ENCODE results near the gene SPTBN5.

Gene SPTBN5

DNA sequence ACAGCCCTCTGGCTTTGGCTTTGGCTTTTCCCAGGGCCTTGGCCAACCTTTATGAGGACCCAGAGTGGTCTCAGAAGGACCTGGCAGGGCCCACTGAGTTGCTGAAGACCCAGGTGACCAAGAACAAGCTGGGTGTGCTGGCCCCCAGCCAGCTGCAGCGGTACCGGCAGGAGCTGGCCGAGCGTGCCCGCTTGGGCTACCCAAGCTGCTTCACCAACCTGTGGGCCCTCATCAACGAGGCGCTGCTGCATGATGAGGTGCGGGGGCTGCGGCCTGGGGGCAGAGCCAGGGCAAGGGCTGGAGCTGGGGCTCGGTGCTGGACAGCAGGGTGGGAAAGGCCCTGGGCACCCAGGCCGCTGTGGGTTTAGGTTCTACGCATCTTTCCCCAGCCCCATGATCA lies 49.0 kb downstream of the SPTBN5 start:
- no peak overlapping the region for H3K27ac ChIP-seq
- TF ChIP-seq, protein P1, sequence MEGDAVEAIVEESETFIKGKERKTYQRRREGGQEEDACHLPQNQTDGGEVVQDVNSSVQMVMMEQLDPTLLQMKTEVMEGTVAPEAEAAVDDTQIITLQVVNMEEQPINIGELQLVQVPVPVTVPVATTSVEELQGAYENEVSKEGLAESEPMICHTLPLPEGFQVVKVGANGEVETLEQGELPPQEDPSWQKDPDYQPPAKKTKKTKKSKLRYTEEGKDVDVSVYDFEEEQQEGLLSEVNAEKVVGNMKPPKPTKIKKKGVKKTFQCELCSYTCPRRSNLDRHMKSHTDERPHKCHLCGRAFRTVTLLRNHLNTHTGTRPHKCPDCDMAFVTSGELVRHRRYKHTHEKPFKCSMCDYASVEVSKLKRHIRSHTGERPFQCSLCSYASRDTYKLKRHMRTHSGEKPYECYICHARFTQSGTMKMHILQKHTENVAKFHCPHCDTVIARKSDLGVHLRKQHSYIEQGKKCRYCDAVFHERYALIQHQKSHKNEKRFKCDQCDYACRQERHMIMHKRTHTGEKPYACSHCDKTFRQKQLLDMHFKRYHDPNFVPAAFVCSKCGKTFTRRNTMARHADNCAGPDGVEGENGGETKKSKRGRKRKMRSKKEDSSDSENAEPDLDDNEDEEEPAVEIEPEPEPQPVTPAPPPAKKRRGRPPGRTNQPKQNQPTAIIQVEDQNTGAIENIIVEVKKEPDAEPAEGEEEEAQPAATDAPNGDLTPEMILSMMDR (IDR thresholded peaks at IDR 0.05) = no peak
- TF ChIP-seq ZFX (IDR thresholded peaks at IDR 0.05; ENCODE audit: borderline replicate concordance) = no peak

- H3K27ac ChIP-seq = no peak overlapping the region
- no peak for TF ChIP-seq ZFX (IDR thresholded peaks at IDR 0.05; ENCODE audit: borderline replicate concordance)
- TF ChIP-seq, protein P1 (IDR thresholded peaks at IDR 0.05) = no peak
Measured at GRCh38 chr15:41843571-41843970, 50.3 kb downstream of the SPTBN5 start.

- no peak overlapping the region for H3K27ac ChIP-seq
- TF ChIP-seq, protein P1 (IDR thresholded peaks at IDR 0.05) = no peak
- TF ChIP-seq ZFX (IDR thresholded peaks at IDR 0.05; ENCODE audit: borderline replicate concordance) = no peak
Measured at GRCh38 chr15:41842229-41842628, 51.6 kb downstream of the SPTBN5 start.

- TF ChIP-seq ZFX (IDR thresholded peaks at IDR 0.05; ENCODE audit: borderline replicate concordance) = no peak
- TF ChIP-seq, protein P1 (IDR thresholded peaks at IDR 0.05) = no peak
- H3K27ac ChIP-seq = no peak overlapping the region
Measured at GRCh38 chr15:41841131-41841530, 52.7 kb downstream of the SPTBN5 start.

DNA sequence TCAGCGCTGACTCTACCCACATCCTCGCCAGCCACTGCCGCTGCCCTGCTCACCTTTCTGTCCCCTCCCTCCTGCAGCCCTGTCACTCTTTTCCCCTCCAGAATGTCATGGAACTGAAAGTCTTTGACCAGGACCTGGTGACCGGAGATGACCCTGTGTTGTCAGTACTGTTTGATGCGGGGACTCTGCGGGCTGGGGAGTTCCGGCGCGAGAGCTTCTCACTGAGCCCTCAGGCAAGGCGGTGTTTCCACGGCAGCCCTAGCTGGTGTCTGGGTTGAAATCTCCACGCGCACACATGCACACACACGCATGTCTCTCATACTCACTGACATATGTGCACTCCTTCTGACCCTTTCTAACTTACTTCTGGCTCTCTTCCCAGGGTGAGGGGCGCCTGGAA lies 53.2 kb downstream of the SPTBN5 start:
- no peak overlapping the region for H3K27ac ChIP-seq
- TF ChIP-seq, protein P1 (IDR thresholded peaks at IDR 0.05) = no peak

DNA sequence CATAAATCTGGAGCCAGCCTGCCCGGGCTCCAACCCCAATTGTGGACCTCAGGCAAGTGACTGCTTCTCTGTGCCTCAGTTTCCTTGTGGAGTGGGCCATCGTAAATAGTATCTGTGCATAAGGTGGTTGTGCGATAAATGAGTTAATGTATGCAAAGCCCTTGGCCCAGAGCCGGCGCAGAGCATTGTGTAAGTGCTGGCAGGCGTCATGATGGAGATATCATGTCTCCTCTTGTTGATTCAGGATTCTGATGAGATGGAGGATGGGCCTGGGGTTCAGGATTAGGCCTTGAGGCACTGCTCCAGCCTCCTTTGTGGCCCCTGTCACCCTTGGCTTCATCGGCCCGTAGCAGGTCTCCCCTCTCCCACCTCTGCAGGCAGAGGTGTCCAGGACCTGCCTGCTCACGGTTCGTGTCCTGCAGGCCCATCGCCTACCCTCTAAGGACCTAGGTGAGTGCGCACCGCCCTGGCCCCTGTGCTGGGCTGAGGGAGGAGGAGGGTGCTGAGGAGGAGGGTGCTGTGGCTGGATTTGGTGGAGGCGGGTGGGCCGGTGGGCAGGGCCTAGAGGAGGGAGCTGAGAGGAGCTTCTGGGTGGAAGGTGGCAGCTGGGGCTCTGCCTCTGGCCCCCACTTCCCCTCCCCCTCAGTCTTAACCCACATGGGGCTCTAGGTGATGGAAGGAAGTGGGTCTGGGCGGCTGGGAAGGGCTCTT lies 53.9 kb downstream of the SPTBN5 start:
- TF ChIP-seq ZFX (IDR thresholded peaks at IDR 0.05; ENCODE audit: borderline replicate concordance) = no peak
- TF ChIP-seq, protein P1 (IDR thresholded peaks at IDR 0.05) = no peak
- no peak overlapping the region for H3K27ac ChIP-seq

DNA sequence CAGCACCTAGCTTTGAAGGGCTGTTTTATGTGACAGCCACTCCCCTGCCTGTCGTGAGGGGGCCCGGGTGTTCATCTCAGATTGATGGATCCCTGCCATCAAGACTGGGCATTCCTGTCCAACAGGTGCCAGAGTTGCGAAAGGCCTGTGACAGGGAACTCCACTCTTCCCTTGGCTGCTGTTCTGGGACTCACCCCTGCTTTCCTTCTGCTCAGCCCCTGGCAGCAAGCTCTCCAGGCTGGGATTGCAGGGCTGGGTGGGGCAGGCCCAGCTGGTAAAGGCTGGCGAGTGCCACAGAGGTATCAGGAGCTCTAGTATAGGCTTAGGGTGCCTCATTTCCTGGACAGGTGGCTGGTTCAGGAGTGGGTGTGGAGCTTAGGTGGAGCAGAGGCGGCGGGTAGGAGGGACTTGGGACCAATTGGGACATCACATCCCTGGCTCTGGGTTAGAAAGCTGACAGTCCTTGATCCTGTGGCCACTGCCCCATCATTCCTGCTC lies 55.4 kb downstream of the SPTBN5 start, which contains the start of gene PLA2G4B:
Gene PLA2G4B, plus strand, starts transcription at position 448 of the 498 bp plus-strand sequence. CDS start 67 bp downstream, outside the sequence.
- TF ChIP-seq, protein P1 (IDR thresholded peaks at IDR 0.05) = no peak
- TF ChIP-seq ZFX (IDR thresholded peaks at IDR 0.05; ENCODE audit: borderline replicate concordance) = no peak
- H3K27ac ChIP-seq = peak within 1 kb of the TSS; percentile 48
